ENCODE data around the gene DRG1.

Gene DRG1

DNA sequence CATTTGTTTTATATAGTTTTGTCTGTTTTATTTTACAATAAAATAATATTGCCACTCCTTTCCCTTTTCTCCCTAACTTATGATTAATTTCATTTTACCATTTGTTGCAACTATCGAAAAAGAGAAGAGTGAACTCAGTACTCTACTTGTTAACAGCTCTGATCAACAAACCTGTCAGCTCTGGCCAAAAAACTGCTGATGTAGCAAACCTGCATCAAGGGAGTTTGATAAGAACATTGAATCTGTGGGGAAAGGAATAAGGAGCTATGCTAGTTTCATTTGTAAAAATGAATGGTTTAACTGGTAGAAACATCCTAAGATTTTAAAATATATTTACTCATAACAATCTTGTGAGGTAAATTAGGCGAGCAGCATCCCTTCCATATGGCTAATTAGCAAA is 47.4 kb downstream of the DRG1 start:
- H3K4me2 ChIP-seq (ENCODE audit: low read depth, low read length, poor library complexity, severe bottlenecking) = no peak overlapping the region

DNA sequence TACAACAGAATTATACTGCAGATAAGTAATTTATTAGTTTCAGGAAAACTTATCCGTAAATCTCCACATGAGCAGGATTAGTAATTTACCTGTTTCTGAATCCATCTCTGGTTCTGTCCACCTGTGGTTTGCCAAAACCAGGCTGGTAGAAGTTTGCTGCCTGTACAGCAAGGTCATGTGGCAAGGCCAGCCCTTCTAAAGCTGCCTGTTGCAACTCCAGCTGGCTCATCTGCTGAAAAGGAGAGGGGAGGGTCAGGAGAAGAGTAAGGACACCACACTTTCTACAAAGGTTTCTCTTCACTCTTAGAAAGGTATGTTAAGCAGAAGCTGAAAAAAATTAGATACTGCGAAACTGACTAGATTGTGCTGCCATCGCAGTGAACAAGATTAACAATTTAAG is 47.9 kb downstream of the DRG1 start:
- Histone ChIP-seq H3K9me3 (ENCODE audit: insufficient read depth, low read length) (no peaks in the 10 kb centered on the region), H3K9me2 (replicated peaks; ENCODE audit: insufficient read depth, low read length) (no peaks in the 10 kb centered on the region), H3F3A (ENCODE audit: insufficient read depth) (peaks cover 14% of the 10 kb centered on the region), H2AFZ (ENCODE audit: low read depth, low read length, severe bottlenecking) (no peak overlapping the region), H3K9ac (ENCODE audit: low read length) (no peak overlapping the region), H3K36me3 (ENCODE audit: low read length) (peaks cover 16% of the 10 kb centered on the region; the same call in 1 of the 2 replicates), H3K79me2 (ENCODE audit: insufficient read depth, low read length) (no peaks in the 10 kb centered on the region), H3K4me3 (ENCODE audit: insufficient read depth, low read length, poor library complexity, severe bottlenecking) (no peak overlapping the region), H3K27me3 (ENCODE audit: low read length) (no peaks in the 10 kb centered on the region), H4K20me1 (ENCODE audit: low read depth, low read length) (no peaks in the 10 kb centered on the region), H3K4me2 (ENCODE audit: low read depth, low read length, poor library complexity, severe bottlenecking) (no peak overlapping the region), H3K27ac (ENCODE audit: low read depth, low read length) (no peak overlapping the region)
- TF ChIP-seq, protein P1, sequence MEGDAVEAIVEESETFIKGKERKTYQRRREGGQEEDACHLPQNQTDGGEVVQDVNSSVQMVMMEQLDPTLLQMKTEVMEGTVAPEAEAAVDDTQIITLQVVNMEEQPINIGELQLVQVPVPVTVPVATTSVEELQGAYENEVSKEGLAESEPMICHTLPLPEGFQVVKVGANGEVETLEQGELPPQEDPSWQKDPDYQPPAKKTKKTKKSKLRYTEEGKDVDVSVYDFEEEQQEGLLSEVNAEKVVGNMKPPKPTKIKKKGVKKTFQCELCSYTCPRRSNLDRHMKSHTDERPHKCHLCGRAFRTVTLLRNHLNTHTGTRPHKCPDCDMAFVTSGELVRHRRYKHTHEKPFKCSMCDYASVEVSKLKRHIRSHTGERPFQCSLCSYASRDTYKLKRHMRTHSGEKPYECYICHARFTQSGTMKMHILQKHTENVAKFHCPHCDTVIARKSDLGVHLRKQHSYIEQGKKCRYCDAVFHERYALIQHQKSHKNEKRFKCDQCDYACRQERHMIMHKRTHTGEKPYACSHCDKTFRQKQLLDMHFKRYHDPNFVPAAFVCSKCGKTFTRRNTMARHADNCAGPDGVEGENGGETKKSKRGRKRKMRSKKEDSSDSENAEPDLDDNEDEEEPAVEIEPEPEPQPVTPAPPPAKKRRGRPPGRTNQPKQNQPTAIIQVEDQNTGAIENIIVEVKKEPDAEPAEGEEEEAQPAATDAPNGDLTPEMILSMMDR (IDR thresholded peaks at IDR 0.05; ENCODE audit: insufficient read depth, low read length, poor library complexity, severe bottlenecking) = no peak
- no peak for TF ChIP-seq EZH2phosphoT487 (conservative IDR thresholded peaks at IDR 0.05; ENCODE audit: low read length)

More for the DNA sequence above, 47.4 kb downstream of the DRG1 start:
- no peaks in the 10 kb centered on the region for H3K79me2 ChIP-seq (ENCODE audit: insufficient read depth, low read length)
- no peak overlapping the region for H2AFZ ChIP-seq (ENCODE audit: low read depth, low read length, severe bottlenecking)
- H3K36me3 ChIP-seq (ENCODE audit: low read length) = peaks cover 16% of the 10 kb centered on the region; the same call in 1 of the 2 replicates
- no peaks in the 10 kb centered on the region for H3K27me3 ChIP-seq (ENCODE audit: low read length)
- no peak overlapping the region for H3K4me3 ChIP-seq (ENCODE audit: insufficient read depth, low read length, poor library complexity, severe bottlenecking)
- no peak overlapping the region for H3K9ac ChIP-seq (ENCODE audit: low read length)
- H3K9me2 ChIP-seq (replicated peaks; ENCODE audit: insufficient read depth, low read length) = no peaks in the 10 kb centered on the region
- H3F3A ChIP-seq (ENCODE audit: insufficient read depth) = peaks cover 12% of the 10 kb centered on the region
- TF ChIP-seq, protein P1 (IDR thresholded peaks at IDR 0.05; ENCODE audit: insufficient read depth, low read length, poor library complexity, severe bottlenecking) = no peak
- no peak for TF ChIP-seq EZH2phosphoT487 (conservative IDR thresholded peaks at IDR 0.05; ENCODE audit: low read length)
- H4K20me1 ChIP-seq (ENCODE audit: low read depth, low read length) = no peaks in the 10 kb centered on the region
- no peaks in the 10 kb centered on the region for H3K9me3 ChIP-seq (ENCODE audit: insufficient read depth, low read length)
- H3K27ac ChIP-seq (ENCODE audit: low read depth, low read length) = no peak overlapping the region

DNA sequence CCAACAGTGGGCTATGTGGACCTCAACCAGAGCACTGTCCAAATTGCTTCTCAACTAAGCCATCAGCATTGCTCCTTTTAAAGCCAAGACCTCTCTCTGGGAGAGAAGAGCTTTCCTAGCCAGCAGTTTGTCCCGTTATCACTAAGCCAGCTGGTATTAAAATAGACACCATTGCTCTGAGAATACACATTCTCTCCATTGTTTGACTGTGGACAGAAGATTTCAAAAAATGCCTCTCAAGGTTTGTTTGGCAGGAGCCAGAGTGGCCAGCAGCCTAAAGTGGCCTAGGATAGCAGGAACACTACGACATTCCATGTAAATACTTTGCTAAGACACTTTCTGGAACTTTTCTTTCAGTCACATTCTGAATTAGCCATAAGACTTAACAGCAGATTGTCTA is 49.0 kb downstream of the DRG1 start:
- H3K9me2 ChIP-seq (replicated peaks; ENCODE audit: insufficient read depth, low read length) = no peaks in the 10 kb centered on the region
- H3K4me3 ChIP-seq (ENCODE audit: insufficient read depth, low read length, poor library complexity, severe bottlenecking) = no peak overlapping the region
- peaks cover 9% of the 10 kb centered on the region for H3F3A ChIP-seq (ENCODE audit: insufficient read depth)
- H4K20me1 ChIP-seq (ENCODE audit: low read depth, low read length) = no peaks in the 10 kb centered on the region
- no peak overlapping the region for H2AFZ ChIP-seq (ENCODE audit: low read depth, low read length, severe bottlenecking)
- no peak overlapping the region for H3K27ac ChIP-seq (ENCODE audit: low read depth, low read length)
- H3K4me2 ChIP-seq (ENCODE audit: low read depth, low read length, poor library complexity, severe bottlenecking) = no peak overlapping the region
- no peak for TF ChIP-seq EZH2phosphoT487 (conservative IDR thresholded peaks at IDR 0.05; ENCODE audit: low read length)
- TF ChIP-seq, protein P1 (IDR thresholded peaks at IDR 0.05; ENCODE audit: insufficient read depth, low read length, poor library complexity, severe bottlenecking) = no peak
- no peaks in the 10 kb centered on the region for H3K9me3 ChIP-seq (ENCODE audit: insufficient read depth, low read length)
- no peaks in the 10 kb centered on the region for H3K79me2 ChIP-seq (ENCODE audit: insufficient read depth, low read length)
- no peak overlapping the region for H3K9ac ChIP-seq (ENCODE audit: low read length)
- peaks cover 13% of the 10 kb centered on the region; the same call in 1 of the 2 replicates for H3K36me3 ChIP-seq (ENCODE audit: low read length)
- no peaks in the 10 kb centered on the region for H3K27me3 ChIP-seq (ENCODE audit: low read length)

Data from SU-DHL-6 (cell line).